Loucy (cell line): ENCODE data around the gene SPAG9.
A peak's percentile ranks its signal among the peaks of the same experiment; 100 is the strongest.

Source experiments
- CTCF ChIP-seq: fragments of 200-600 bp; sonication (generic); conservative IDR thresholded peaks from 2 replicates; pipeline ENCODE4 v1.5.1; 2014; ENCODE audit warnings: mild to moderate bottlenecking, antibody characterized with exemption, low read length
- EZH2phosphoT487 ChIP-seq: fragments of 200-600 bp; IDR thresholded peaks from 2 replicates; pipeline ENCODE4 v1.6.1; 2018; ENCODE audit warnings: antibody characterized with exemption, mild to moderate bottlenecking, moderate library complexity, borderline replicate concordance

- peak; percentile 77 for TF ChIP-seq CTCF
- no peak for TF ChIP-seq EZH2phosphoT487
These were observed 170.4 kb downstream of the SPAG9 start for GRCh38 chr17:50949989-50950877.
